Naive thymus-derived CD4-positive, alpha-beta T cell (primary cell): Measurements from ENCODE around the gene CC2D1A. TPM values are rescaled to one million over a fixed set of nuclear protein-coding genes. Genes with fewer than 3 reads are reported as not detected.
A peak's percentile ranks its signal among the peaks of the same experiment; 100 is the strongest.

Experiments
- ATAC-seq: fragments of 150-1000 bp; cut with Tn5 transposase; 2 replicates; pipeline ENCODE4 v1.10.0; 2021; ENCODE audit warnings: mild to moderate bottlenecking, moderate library complexity
- CTCF ChIA-PET: fragments of 350-600 bp; sonication (Branson Sonifier 250); formaldehyde crosslinking; loops from one replicate; lab custom pipeline; 2021; ENCODE audit warnings: antibody characterized with exemption; lab: Charles Lee
- POLR2A ChIA-PET: fragments of 350-600 bp; sonication (Branson Sonifier 250); formaldehyde crosslinking; loops from one replicate; lab custom pipeline; 2021; ENCODE audit warnings: antibody characterized with exemption, inconsistent platforms; lab: Charles Lee
- DNase-seq, 9 donors: peaks; one replicate each; pipeline versions ENCODE4 v3.0.0 to v3.0.0-alpha.2; 2020 to 2022; ENCODE audit warnings: mixed read lengths in 1 of 9
- H3K27ac ChIP-seq: one replicate; pipeline ENCODE4 v1.7.0; 2013; ENCODE audit warnings: mild to moderate bottlenecking, low read depth, low read length, moderate library complexity
- H3K27me3 ChIP-seq, 2 donors: one replicate each; pipeline ENCODE4 v1.7.0; 2013; ENCODE audit warnings: low read length in 2 of 2, mild to moderate bottlenecking in 2 of 2, moderate library complexity in 2 of 2; ENCODE audit not compliant: control insufficient read depth in 2 of 2, insufficient read depth in 2 of 2
- H3K36me3 ChIP-seq, 3 experiments: 1 replicate in 2 of 3; 2 replicates in 1 of 3; pipeline ENCODE4 v1.7.0; 2013; ENCODE audit warnings: low read length in 3 of 3, mild to moderate bottlenecking in 3 of 3, moderate library complexity in 1 of 3; ENCODE audit not compliant: insufficient read depth in 3 of 3, control insufficient read depth in 2 of 3
- H3K4me1 ChIP-seq, 2 donors: one replicate each; pipeline ENCODE4 v1.7.0; 2013; ENCODE audit warnings: low read length in 2 of 2, mild to moderate bottlenecking in 2 of 2, moderate library complexity in 1 of 2; ENCODE audit not compliant: control insufficient read depth in 2 of 2, insufficient read depth in 2 of 2
- H3K4me3 ChIP-seq: 2 replicates; pipeline ENCODE4 v1.7.0; 2013; ENCODE audit warnings: mild to moderate bottlenecking, low read length
- H3K9me3 ChIP-seq, 3 experiments: 1 replicate in 2 of 3; 2 replicates in 1 of 3; pipeline ENCODE4 v1.7.0; 2013; ENCODE audit warnings: low read length in 3 of 3; ENCODE audit not compliant: control insufficient read depth in 2 of 3
- H3K27ac Mint-ChIP-seq, 9 donors: one replicate each; pipeline ENCODE4 v1.8.0; 2020 to 2022; ENCODE audit warnings: mixed read lengths in 9 of 9, mild to moderate bottlenecking in 8 of 9, moderate library complexity in 5 of 9, inconsistent platforms in 2 of 9
- H3K27me3 Mint-ChIP-seq, 5 donors: one replicate each; pipeline ENCODE4 v1.8.0; 2021 to 2022; ENCODE audit warnings: mixed read lengths in 5 of 5, mild to moderate bottlenecking in 1 of 5
- H3K36me3 Mint-ChIP-seq, 5 donors: one replicate each; pipeline ENCODE4 v1.8.0; 2020 to 2022; ENCODE audit warnings: mixed read lengths in 5 of 5, mild to moderate bottlenecking in 3 of 5, inconsistent platforms in 1 of 5
- H3K4me1 Mint-ChIP-seq, 7 donors: one replicate each; pipeline ENCODE4 v1.8.0; 2020 to 2022; ENCODE audit warnings: mixed read lengths in 7 of 7, mild to moderate bottlenecking in 3 of 7, inconsistent platforms in 1 of 7
- H3K4me3 Mint-ChIP-seq, 10 donors: one replicate each; pipeline ENCODE4 v1.8.0; 2020 to 2022; ENCODE audit warnings: mild to moderate bottlenecking in 10 of 10, mixed read lengths in 10 of 10, moderate library complexity in 6 of 10, inconsistent platforms in 2 of 10
- H3K9me3 Mint-ChIP-seq, 11 donors: one replicate each; pipeline ENCODE4 v1.8.0; 2020 to 2022; ENCODE audit warnings: mixed read lengths in 11 of 11, mild to moderate bottlenecking in 4 of 11, inconsistent platforms in 1 of 11, moderate library complexity in 1 of 11
- intact Hi-C, 2 donors: fragments of 100-400 bp; cut with micrococcal nuclease; formaldehyde crosslinking; loops; one replicate each; pipeline ENCODE4 v1.15.1; 2023
- polyA plus RNA-seq, 2 donors: library from polyadenylated mRNA; unstranded; fragments of 300-500 nt; fragmentation: Illumina TruSeq; gene quantifications; one replicate each; pipeline ENCODE4 v1.2.3, GENCODE V29; 2021
- total RNA-seq, 6 experiments: library from RNA in 5 of 6; stranded (reverse) in 5 of 6; gene quantifications; 1 replicate in 5 of 6; 2 replicates in 1 of 6; pipeline ENCODE4 v1.2.3 and lab custom pipeline; 2021 to 2026

The CC2D1A gene
- total and polyA plus RNA-seq, 7 experiments from 2014 or later = 4.1 to 33.1 (median 28.8) TPM

- ChIA-PET CTCF (interaction anchor here (0.5 kb wide), 1 partner anchor 929 kb away, joined by 3 read pairs; no protein-coding TSS in a partner anchor), POLR2A (no interaction called here)
- DNase-seq (no peak), ATAC-seq (no peak)
- Mint-ChIP-seq H3K4me1 (no peaks in the 10 kb centered on the region), H3K36me3 (peaks cover 0 to 2% (median 0%) of the 10 kb centered on the region in 5 donors), H3K27ac (no peak overlapping the region), H3K27me3 (no peaks in the 10 kb centered on the region), H3K9me3 (no peaks in the 10 kb centered on the region), H3K4me3 (no peak overlapping the region)
- Histone ChIP-seq H3K9me3 (no peaks in the 10 kb centered on the region), H3K27me3 (no peaks in the 10 kb centered on the region), H3K4me3 (no peak overlapping the region), H3K4me1 (peaks cover 0 to 4% of the 10 kb centered on the region in 2 donors), H3K36me3 (no peaks in the 10 kb centered on the region), H3K27ac (no peak overlapping the region)
- intact Hi-C loops = no loop called here
Measured at GRCh38 chr19:13892870-13893269, 13.1 kb upstream of the CC2D1A start.

GRCh38 chr19:13894552-13894951 lies 11.4 kb upstream of the CC2D1A start:
- Histone ChIP-seq H3K9me3 (no peaks in the 10 kb centered on the region), H3K27ac (no peak overlapping the region), H3K4me3 (no peak overlapping the region), H3K27me3 (no peaks in the 10 kb centered on the region), H3K4me1 (no peaks in the 10 kb centered on the region), H3K36me3 (no peaks in the 10 kb centered on the region)
- DNase-seq (no peak), ATAC-seq (no peak)
- Mint-ChIP-seq H3K4me1 (no peaks in the 10 kb centered on the region), H3K27ac (no peak overlapping the region), H3K9me3 (no peaks in the 10 kb centered on the region), H3K27me3 (no peaks in the 10 kb centered on the region), H3K4me3 (no peak overlapping the region), H3K36me3 (peaks cover 0 to 2% (median 0%) of the 10 kb centered on the region in 5 donors)
- ChIA-PET POLR2A (interaction anchor here (0.5 to 0.7 kb wide), 2 partner anchors 28 to 155 kb away, joined by 3 read pairs; no protein-coding TSS in a partner anchor), CTCF (interaction anchor here (0.7 kb wide), 1 partner anchor 179 kb away, joined by 6 read pairs; no protein-coding TSS in a partner anchor)
- intact Hi-C loops = no loop called here

DNA sequence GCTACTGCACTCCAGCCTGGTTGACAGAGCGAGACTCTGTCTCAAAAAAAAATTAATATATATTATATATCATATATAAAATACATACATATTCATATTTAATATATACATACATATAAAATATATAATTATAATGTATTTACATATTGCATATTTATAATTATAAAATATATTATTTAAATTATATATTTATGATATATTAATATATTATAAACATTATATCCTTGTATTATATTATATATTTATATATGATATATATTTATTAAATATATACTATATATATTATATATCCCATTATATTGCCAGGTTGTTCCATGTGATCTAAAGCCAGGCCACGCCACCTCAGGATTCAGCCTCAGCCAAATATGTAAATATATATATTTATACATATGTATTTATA lies 9.8 kb upstream of the CC2D1A start:
- POLR2A ChIA-PET = interaction anchor here (0.6 kb wide), 1 partner anchor 153 kb away, joined by 5 read pairs; no protein-coding TSS in a partner anchor
- no peaks in the 10 kb centered on the region for H3K27me3 Mint-ChIP-seq
- no peaks in the 10 kb centered on the region for H3K36me3 ChIP-seq
- H3K9me3 Mint-ChIP-seq = no peaks in the 10 kb centered on the region
- CTCF ChIA-PET = no interaction called here
- no peak overlapping the region for H3K27ac Mint-ChIP-seq
- no peaks in the 10 kb centered on the region for H3K9me3 ChIP-seq
- intact Hi-C loops = no loop called here
- ATAC-seq (no peak), DNase-seq (no peak)
- H3K4me3 Mint-ChIP-seq = no peak overlapping the region
- H3K36me3 Mint-ChIP-seq = peaks cover 0 to 2% (median 0%) of the 10 kb centered on the region in 5 donors
- H3K4me1 ChIP-seq = no peaks in the 10 kb centered on the region
- no peaks in the 10 kb centered on the region for H3K4me1 Mint-ChIP-seq
- no peak overlapping the region for H3K4me3 ChIP-seq
- no peaks in the 10 kb centered on the region for H3K27me3 ChIP-seq
- no peak overlapping the region for H3K27ac ChIP-seq

DNA sequence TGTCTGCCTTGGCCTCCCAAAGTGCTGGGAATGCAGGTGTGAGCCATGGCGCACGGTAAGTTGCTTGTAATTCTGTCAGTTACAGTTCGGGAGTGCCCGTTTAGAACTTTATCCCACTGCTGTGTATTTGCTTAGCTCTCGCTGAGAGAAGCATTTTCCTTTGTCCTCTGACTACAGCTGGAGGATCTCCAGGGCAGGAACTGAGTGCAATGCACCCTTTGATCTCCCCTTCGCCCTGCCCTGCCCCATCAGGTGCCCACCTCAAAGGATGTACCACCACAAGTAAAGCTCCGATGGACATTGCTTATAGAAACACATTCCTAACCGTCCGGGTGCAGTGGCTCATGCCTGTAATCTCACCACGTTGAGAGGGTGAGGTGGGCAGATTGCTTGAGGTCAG lies 6.6 kb upstream of the CC2D1A start:
- Mint-ChIP-seq H3K9me3 (no peaks in the 10 kb centered on the region), H3K27ac (peak overlapping the region in 1 of 9 donors; percentile 13)

DNA sequence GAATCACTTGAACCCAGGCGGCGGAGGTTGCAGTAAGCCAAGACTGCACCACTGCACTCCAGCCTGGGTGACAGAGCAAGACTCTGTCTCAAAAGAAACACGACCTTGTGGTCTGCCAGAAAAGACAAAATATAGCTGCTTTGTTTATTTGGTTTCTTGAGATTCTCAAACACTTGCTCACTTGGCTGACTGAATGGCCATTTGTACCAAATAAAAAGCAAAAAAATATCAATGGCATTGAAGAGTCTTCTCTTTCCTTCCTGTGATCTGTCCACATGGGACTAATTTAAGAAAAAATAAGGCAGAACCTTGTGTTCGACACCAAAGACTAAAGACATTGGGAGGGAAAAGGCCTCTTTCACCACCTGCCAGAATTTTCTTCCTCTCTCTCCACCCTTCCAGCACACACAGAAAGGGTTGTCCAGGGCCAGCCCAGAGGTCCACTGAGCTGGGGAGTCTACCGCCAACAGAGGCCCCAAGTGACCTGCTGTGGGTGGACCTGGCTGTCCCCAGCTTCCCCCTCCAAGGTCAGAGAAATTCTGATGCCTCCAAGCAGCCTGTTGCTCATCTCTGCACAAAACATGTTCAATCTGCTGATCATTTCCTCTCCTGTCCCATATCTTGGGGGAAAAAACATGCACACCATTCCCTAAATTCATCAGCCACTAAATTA lies 6.0 kb upstream of the CC2D1A start:
- peaks cover 0 to 14% (median 0%) of the 10 kb centered on the region in 7 donors for H3K4me1 Mint-ChIP-seq
- H3K4me3 Mint-ChIP-seq = no peak overlapping the region
- no peak overlapping the region for H3K27ac Mint-ChIP-seq
- no peaks in the 10 kb centered on the region for H3K9me3 ChIP-seq
- no peaks in the 10 kb centered on the region for H3K36me3 Mint-ChIP-seq
- no peak overlapping the region for H3K27ac ChIP-seq
- intact Hi-C loops = no loop called here
- ChIA-PET CTCF (interaction anchor here (0.6 to 1.1 kb wide), 2 partner anchors 135 to 148 kb away, joined by 3 to 4 read pairs; no protein-coding TSS in a partner anchor), POLR2A (no interaction called here)
- no peak for DNase-seq
- H3K4me3 ChIP-seq = no peak overlapping the region
- no peaks in the 10 kb centered on the region for H3K27me3 ChIP-seq
- ATAC-seq = no peak
- H3K4me1 ChIP-seq = no peaks in the 10 kb centered on the region
- H3K27me3 Mint-ChIP-seq = no peaks in the 10 kb centered on the region
- no peaks in the 10 kb centered on the region for H3K36me3 ChIP-seq
- H3K9me3 Mint-ChIP-seq = no peaks in the 10 kb centered on the region

More for the DNA sequence above, 6.6 kb upstream of the CC2D1A start:
- intact Hi-C loops = no loop called here
- no peaks in the 10 kb centered on the region for H3K36me3 Mint-ChIP-seq
- Histone ChIP-seq H3K27ac (no peak overlapping the region), H3K4me3 (no peak overlapping the region), H3K9me3 (no peaks in the 10 kb centered on the region), H3K36me3 (no peaks in the 10 kb centered on the region), H3K27me3 (no peaks in the 10 kb centered on the region), H3K4me1 (no peaks in the 10 kb centered on the region)
- DNase-seq (no peak), ATAC-seq (no peak)
- CTCF ChIA-PET = interaction anchor here (1.1 kb wide), 1 partner anchor 135 kb away, joined by 4 read pairs; no protein-coding TSS in a partner anchor
- peaks cover 0 to 13% (median 0%) of the 10 kb centered on the region in 7 donors for H3K4me1 Mint-ChIP-seq
- H3K4me3 Mint-ChIP-seq = no peak overlapping the region
- POLR2A ChIA-PET = no interaction called here
- H3K27me3 Mint-ChIP-seq = no peaks in the 10 kb centered on the region

DNA sequence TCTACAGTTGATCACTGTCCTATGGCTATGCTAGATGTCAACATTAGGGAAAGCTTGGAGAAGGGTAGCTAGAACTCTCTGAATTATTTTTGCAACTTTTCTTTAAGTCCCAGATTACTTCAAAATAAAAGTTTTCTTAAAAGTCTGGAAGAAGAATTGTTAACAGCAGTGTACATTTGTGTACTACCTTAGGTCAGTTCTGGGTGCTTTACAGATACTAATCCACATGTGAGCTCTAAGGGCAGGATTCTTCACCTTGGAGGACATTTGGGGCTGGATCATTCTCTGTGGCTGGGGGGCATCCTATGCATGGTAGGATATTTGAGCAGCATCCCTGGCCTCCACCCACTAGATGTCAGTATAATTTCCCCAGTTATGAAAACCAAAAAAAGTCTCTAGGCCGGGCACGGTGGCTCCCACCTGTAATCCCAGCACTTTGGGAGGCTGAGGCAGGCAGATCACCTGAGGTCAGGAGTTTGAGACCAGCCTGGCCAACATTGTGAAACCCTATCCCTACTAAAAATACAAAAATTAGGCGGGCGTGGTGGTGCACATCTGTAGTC lies 2.9 kb upstream of the CC2D1A start:
- DNase-seq = peak in 3 of 9 donors; percentile 22 to 32 (median 30)
- POLR2A ChIA-PET = interaction anchor here (0.7 to 1.2 kb wide), 7 partner anchors 11 to 138 kb away, joined by 3 to 4 read pairs (median 3); partner anchors contain the start of gene RFX1
- peak; percentile 26 for ATAC-seq
- peak overlapping the region in 2 of 9 donors; percentile 29 to 48 for H3K27ac Mint-ChIP-seq
- no peaks in the 10 kb centered on the region for H3K9me3 Mint-ChIP-seq
- peaks cover 0 to 4% (median 0%) of the 10 kb centered on the region in 3 experiments for H3K36me3 ChIP-seq
- intact Hi-C loops = loop anchor here in 1 of 2 donors (1.0 kb wide), 3 partner anchors 129 to 169 kb away; partner anchors contain the start of gene MISP3
- peaks cover 0 to 2% (median 0%) of the 10 kb centered on the region in 5 donors for H3K36me3 Mint-ChIP-seq
- peaks cover 12% of the 10 kb centered on the region in 2 donors for H3K4me1 ChIP-seq
- no peaks in the 10 kb centered on the region for H3K27me3 Mint-ChIP-seq
- H3K27me3 ChIP-seq = no peaks in the 10 kb centered on the region
- no peak overlapping the region for H3K27ac ChIP-seq
- H3K4me3 ChIP-seq = no peak overlapping the region
- H3K4me3 Mint-ChIP-seq = peak overlapping the region in 1 of 10 donors; percentile 30
- CTCF ChIA-PET = interaction anchor here (0.6 to 1.5 kb wide), 10 partner anchors 20 to 174 kb away, joined by 3 to 6 read pairs (median 4); partner anchors contain the start of gene DCAF15
- H3K4me1 Mint-ChIP-seq = peaks cover 12 to 29% (median 16%) of the 10 kb centered on the region in 7 donors
- H3K9me3 ChIP-seq = no peaks in the 10 kb centered on the region
